HPDE6-E6E7 (cell line): ENCODE measurements around the gene NMS.

Source experiments
- DNase-seq: peaks from one replicate; pipeline ENCODE4 v3.0.0; 2011; ENCODE audit warnings: missing footprints; ENCODE audit errors: extremely low spot score

The NMS gene

GRCh38 chr2:100484390-100484789, 14.1 kb downstream of the NMS start:
- no peak for DNase-seq

DNA sequence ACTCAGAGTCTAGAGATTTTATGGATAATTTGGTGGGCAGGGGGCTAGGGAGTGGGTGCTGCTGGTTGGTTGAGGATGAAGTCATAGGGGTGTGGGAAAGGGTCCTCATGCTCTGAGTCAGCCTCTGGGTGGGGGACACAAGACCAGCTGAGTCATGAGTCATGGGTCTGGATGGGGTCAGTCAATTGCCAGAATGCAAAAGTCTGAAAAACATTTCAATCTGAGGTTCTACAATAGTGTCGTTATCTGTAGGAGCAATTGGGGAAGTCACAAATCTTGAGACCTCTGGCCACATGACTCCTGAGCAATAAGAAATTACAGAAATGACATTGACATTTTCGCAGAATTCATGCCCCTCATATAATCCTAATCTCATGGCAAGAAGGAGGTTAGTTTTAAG, 15.1 kb downstream of the NMS start:
- DNase-seq, result no peak

GRCh38 chr2:100494712-100495111, 24.4 kb downstream of the NMS start:
- DNase-seq, result no peak

GRCh38 chr2:100502782-100503181, 32.5 kb downstream of the NMS start:
- no peak for DNase-seq

GRCh38 chr2:100504542-100504941, 34.3 kb downstream of the NMS start:
- DNase-seq, result no peak

DNA sequence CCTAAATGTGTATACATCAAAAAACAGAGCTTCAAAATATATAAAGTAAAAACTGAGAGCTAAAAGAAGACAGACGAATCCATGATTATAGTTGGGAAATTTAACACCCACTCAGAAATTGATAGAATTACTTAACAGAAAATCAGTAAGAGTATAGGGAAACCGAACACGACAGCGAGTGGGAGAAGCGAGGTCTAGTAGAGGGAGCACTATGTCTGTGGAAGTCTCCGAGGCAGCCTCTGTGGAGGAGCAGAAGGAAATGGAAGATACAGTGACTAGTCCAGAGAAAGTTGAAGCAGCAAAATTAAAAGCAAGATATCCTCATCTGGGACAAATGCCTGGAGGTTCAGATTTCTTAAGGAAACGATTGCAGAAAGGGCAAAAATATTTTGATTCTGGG, 38.8 kb downstream of the NMS start:
- no peak for DNase-seq

- no peak for DNase-seq
Measured at GRCh38 chr2:100513650-100514049, 43.4 kb downstream of the NMS start.

GRCh38 chr2:100517556-100517955, 47.3 kb downstream of the NMS start:
- no peak for DNase-seq

DNA sequence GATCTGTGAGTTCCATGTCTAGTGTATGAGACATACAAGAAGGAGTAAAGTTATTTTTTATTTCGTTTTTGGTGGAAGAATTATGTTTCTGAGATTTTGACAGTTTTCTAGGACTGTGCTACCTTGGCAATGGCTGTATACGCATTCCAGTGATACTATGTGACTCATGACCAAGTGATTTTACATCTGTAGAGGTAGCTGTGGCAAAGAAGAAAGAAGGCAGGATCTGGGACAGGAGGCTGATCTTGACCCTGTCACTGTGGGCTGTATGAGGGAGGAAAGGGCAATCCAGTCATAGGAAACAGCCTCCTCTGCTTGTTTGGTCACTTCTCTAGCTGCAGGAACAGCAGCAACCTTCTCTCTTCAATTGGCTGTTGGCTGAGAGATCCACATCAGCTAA, 48.5 kb downstream of the NMS start:
- no peak for DNase-seq

- no peak for DNase-seq
Measured at GRCh38 chr2:100520224-100520623, 49.9 kb downstream of the NMS start.

DNA sequence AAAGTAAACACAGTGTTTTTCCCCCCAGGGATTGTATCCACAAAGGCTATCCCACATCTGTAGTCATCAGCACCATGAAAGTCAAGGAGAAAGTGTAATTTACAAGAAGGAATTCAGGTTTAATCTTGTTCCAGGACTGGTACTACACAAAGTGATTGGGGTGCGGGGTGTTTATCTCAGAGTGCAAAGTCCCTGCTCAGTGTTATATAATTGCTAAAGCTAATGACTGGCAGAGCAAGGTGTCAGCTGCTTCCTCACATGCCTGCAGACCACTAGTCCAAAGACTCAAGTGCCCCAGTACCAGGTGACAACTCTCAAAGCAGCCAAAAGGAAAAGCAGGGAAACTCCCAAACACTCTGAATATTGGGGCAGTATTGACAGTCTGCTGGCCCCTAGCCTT, 52.1 kb downstream of the NMS start:
- no peak for DNase-seq

GRCh38 chr2:100524331-100524730, 54.0 kb downstream of the NMS start:
- DNase-seq, result no peak

- DNase-seq, result no peak
Measured at GRCh38 chr2:100526868-100527267, 56.6 kb downstream of the NMS start.

DNA sequence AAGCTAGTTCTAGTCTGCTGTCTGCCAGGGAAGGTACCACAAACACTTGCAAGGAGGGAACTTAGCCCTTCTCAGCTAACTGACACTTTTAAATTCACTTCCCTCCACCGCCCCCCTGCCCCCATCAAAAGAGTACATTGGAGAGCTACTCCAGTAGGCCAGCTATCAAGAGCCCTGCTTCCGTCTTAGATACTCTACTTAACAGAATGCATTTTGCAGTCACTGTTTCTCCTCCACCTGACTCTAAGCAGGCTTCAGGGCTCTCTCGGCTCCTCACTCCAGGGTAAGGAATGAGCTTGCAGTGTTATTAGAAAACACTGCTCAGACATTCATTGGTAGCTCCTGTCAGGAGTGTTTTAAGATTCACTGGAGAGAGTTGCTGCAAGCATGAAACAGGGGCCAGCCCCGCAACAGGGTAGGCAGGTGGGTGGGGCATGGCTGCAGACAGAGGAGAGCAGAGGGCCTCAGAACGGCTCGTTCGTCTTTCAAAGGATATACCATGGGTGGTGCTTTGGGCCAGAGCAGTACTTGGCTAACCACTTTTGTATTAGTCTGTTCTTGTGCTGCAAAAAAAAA, 57.2 kb downstream of the NMS start:
- DNase-seq, result no peak

GRCh38 chr2:100529176-100529575, 58.9 kb downstream of the NMS start:
- DNase-seq, result no peak

DNA sequence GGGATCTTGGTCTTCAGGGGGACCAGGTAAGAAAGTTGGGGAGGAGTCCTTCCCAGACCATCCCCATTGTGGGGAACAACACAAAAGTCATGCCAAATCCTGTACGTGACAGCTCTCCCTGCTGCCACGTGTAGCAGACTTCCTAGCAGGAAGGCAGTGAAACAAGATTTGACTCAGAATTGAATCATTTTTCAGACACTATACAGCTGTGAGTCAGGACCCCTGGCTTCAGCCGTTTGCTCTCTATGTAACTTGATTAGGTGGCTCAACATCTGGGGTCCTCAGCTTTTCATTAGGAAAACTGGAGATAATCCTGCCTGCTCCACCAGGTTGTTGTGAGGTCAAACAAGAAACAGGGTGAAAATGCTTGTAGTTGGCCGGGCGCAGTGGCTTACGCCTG, 59.6 kb downstream of the NMS start:
- no peak for DNase-seq
